Breast epithelium (tissue), 3 donors: ENCODE data around the gene PRKCE.

Source experiments
- POLR2A ChIP-seq: fragments of 450-650 bp; IDR thresholded peaks from one replicate; pipeline ENCODE4 v1.6.1; 2016; ENCODE audit warnings: antibody characterized with exemption, mild to moderate bottlenecking, moderate library complexity
- POLR2AphosphoS5 ChIP-seq, 3 donors: sonication (generic); formaldehyde crosslinking; IDR thresholded peaks; one replicate each; pipeline ENCODE4 v1.6.1; 2017; ENCODE audit warnings: antibody characterized with exemption in 3 of 3
- TF ChIP-seq, protein P1 (sequence below), 3 donors: fragments of 450-650 bp; IDR thresholded peaks; one replicate each; pipeline ENCODE4 v1.5.1; 2016 to 2017; ENCODE audit warnings: antibody characterized with exemption in 3 of 3, mild to moderate bottlenecking in 3 of 3, moderate library complexity in 3 of 3

DNA sequence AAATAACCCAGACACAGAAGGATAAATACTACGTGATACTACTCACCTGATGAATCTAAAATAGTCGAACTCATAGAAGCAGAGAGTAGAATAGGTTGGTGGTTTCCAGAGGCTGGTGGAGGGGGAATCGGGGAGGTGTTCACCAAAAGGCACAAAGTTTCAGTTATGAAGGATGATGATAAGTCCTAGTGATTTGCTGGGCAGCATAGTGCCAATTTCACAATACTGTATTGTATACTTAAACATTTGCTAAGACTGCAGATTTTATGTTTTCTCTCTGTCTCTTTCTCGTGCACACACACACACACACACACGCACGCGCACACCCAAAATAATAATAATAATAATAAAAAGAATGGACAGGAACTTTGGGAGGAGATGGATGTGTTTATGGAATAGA, 425.4 kb downstream of the PRKCE start:
- TF ChIP-seq, protein P1, sequence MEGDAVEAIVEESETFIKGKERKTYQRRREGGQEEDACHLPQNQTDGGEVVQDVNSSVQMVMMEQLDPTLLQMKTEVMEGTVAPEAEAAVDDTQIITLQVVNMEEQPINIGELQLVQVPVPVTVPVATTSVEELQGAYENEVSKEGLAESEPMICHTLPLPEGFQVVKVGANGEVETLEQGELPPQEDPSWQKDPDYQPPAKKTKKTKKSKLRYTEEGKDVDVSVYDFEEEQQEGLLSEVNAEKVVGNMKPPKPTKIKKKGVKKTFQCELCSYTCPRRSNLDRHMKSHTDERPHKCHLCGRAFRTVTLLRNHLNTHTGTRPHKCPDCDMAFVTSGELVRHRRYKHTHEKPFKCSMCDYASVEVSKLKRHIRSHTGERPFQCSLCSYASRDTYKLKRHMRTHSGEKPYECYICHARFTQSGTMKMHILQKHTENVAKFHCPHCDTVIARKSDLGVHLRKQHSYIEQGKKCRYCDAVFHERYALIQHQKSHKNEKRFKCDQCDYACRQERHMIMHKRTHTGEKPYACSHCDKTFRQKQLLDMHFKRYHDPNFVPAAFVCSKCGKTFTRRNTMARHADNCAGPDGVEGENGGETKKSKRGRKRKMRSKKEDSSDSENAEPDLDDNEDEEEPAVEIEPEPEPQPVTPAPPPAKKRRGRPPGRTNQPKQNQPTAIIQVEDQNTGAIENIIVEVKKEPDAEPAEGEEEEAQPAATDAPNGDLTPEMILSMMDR (IDR thresholded peaks at IDR 0.05): no peak
- TF ChIP-seq POLR2A (no peak), POLR2AphosphoS5 (IDR thresholded peaks at IDR 0.05) (no peak)
